IMR-90 (cell line): ENCODE measurements around the gene THRB. TPM values are rescaled to one million over a fixed set of nuclear protein-coding genes. Genes with fewer than 3 reads are reported as not detected.

Experiments
- ATAC-seq: fragments of 200-7000 bp; cut with Tn5 transposase; 2 replicates; pipeline ENCODE4 v1.9.1; 2020; ENCODE audit warnings: low read depth, mild to moderate bottlenecking, moderate library complexity
- BruUV-seq: library from RNA; stranded (reverse); fragments of 400-500 nt; replicated peaks from 2 replicates; lab custom pipeline; 2021; lab: Mats Ljungman, UMichigan
- CTCF ChIA-PET: fragments of 300-600 bp; formaldehyde crosslinking; extraction: SDS; loops from one replicate; lab custom pipeline; 2021; ENCODE audit warnings: antibody characterized with exemption; lab: Yijun Ruan, JAX
- POLR2A ChIA-PET: fragments of 300-600 bp; sonication (Branson Sonifier 250); formaldehyde crosslinking; loops from one replicate; lab custom pipeline; 2022; ENCODE audit warnings: antibody characterized with exemption; ENCODE audit not compliant: unreplicated experiment; lab: Charles Lee
- DNase-seq: peaks from one replicate; pipeline ENCODE4 v3.0.0; 2013
- H2AFZ ChIP-seq: replicated peaks from 2 replicates; pipeline ENCODE3; 2013; ENCODE audit warnings: low read length, mild to moderate bottlenecking; ENCODE audit not compliant: poor library complexity
- H2AK5ac ChIP-seq: 2 replicates; pipeline ENCODE4 v1.6.1; 2013; ENCODE audit warnings: low read depth, low read length, inconsistent platforms
- H2AK9ac ChIP-seq: replicated peaks from 2 replicates; pipeline ENCODE3; 2013; ENCODE audit warnings: mild to moderate bottlenecking, low read depth, low read length, moderate library complexity; ENCODE audit not compliant: poor library complexity
- H2BK120ac ChIP-seq: 2 replicates; pipeline ENCODE4 v1.6.1; 2013; ENCODE audit warnings: low read depth, low read length, inconsistent platforms
- H2BK15ac ChIP-seq: 3 replicates; pipeline ENCODE4 v1.6.1; 2013; ENCODE audit warnings: low read depth, low read length, inconsistent platforms
- H2BK20ac ChIP-seq: 2 replicates; pipeline ENCODE4 v1.6.1; 2013; ENCODE audit warnings: low read depth, mild to moderate bottlenecking, inconsistent platforms, low read length, moderate library complexity
- H2BK5ac ChIP-seq: 2 replicates; pipeline ENCODE4 v1.6.1; 2013; ENCODE audit warnings: mild to moderate bottlenecking, low read depth, low read length, inconsistent platforms; ENCODE audit not compliant: poor library complexity, severe bottlenecking
- H3K14ac ChIP-seq: replicated peaks from 2 replicates; pipeline ENCODE4 v1.6.1; 2013; ENCODE audit warnings: low read depth, low read length, inconsistent platforms
- H3K18ac ChIP-seq: 2 replicates; pipeline ENCODE4 v1.6.1; 2013; ENCODE audit warnings: low read depth, low read length, control low read depth
- H3K23ac ChIP-seq: 2 replicates; pipeline ENCODE4 v1.6.1; 2013; ENCODE audit warnings: low read depth, low read length, inconsistent platforms
- H3K27ac ChIP-seq: 2 replicates; pipeline ENCODE4 v1.5.1; 2013; ENCODE audit warnings: mild to moderate bottlenecking, control low read depth, low read length; ENCODE audit not compliant: insufficient read depth
- H3K27me3 ChIP-seq: 2 replicates; pipeline ENCODE4 v1.6.1; 2013; ENCODE audit warnings: low read length; ENCODE audit not compliant: control insufficient read depth, insufficient read depth
- H3K36me3 ChIP-seq: 2 replicates; pipeline ENCODE4 v1.6.1; 2013; ENCODE audit warnings: low read length, mixed read lengths; ENCODE audit not compliant: control insufficient read depth, insufficient read depth
- H3K4ac ChIP-seq: 2 replicates; pipeline ENCODE4 v1.6.1; 2013; ENCODE audit warnings: low read depth, low read length, inconsistent platforms
- H3K4me1 ChIP-seq: 2 replicates; pipeline ENCODE4 v1.6.1; 2013; ENCODE audit warnings: low read length, mixed read lengths; ENCODE audit not compliant: control insufficient read depth, insufficient read depth
- H3K4me2 ChIP-seq: 2 replicates; pipeline ENCODE4 v1.6.1; 2013; ENCODE audit warnings: low read depth, mild to moderate bottlenecking, control low read depth, low read length, moderate library complexity
- H3K4me3 ChIP-seq: 2 replicates; pipeline ENCODE4 v1.5.1; 2013; ENCODE audit warnings: low read depth, mild to moderate bottlenecking, control low read depth, low read length, moderate library complexity; ENCODE audit not compliant: insufficient read depth
- H3K56ac ChIP-seq: 2 replicates; pipeline ENCODE4 v1.6.1; 2013; ENCODE audit warnings: low read length, inconsistent platforms; ENCODE audit not compliant: insufficient read depth; ENCODE audit errors: extremely low read depth
- H3K79me1 ChIP-seq, 2 experiments: 2 replicates each; pipeline ENCODE4 v1.6.1; 2013; ENCODE audit warnings: low read length in 2 of 2, inconsistent platforms in 1 of 2, low read depth in 1 of 2
- H3K9ac ChIP-seq: 2 replicates; pipeline ENCODE4 v1.6.1; 2013; ENCODE audit warnings: low read depth, low read length, control low read depth
- H3K9me1 ChIP-seq: 2 replicates; pipeline ENCODE4 v1.6.1; 2013; ENCODE audit warnings: low read length, inconsistent platforms; ENCODE audit not compliant: insufficient read depth
- H3K9me3 ChIP-seq: 2 replicates; pipeline ENCODE4 v1.6.1; 2013; ENCODE audit warnings: low read length; ENCODE audit not compliant: control insufficient read depth, insufficient read depth
- H4K20me1 ChIP-seq: 2 replicates; pipeline ENCODE4 v1.6.1; 2013; ENCODE audit warnings: low read length, inconsistent platforms; ENCODE audit not compliant: insufficient read depth
- H4K5ac ChIP-seq: 2 replicates; pipeline ENCODE4 v1.6.1; 2013; ENCODE audit warnings: mild to moderate bottlenecking, low read depth, low read length, control low read depth
- H4K8ac ChIP-seq, 2 experiments: 2 replicates each; pipeline ENCODE4 v1.6.1; 2013; ENCODE audit warnings: low read depth in 2 of 2, low read length in 2 of 2, control low read depth in 1 of 2, inconsistent platforms in 1 of 2
- H4K91ac ChIP-seq: 2 replicates; pipeline ENCODE4 v1.6.1; 2013; ENCODE audit warnings: low read depth, low read length, inconsistent platforms; ENCODE audit not compliant: insufficient read depth
- BHLHE40 ChIP-seq: fragments of 150-350 bp; IDR thresholded peaks from 2 replicates; pipeline ENCODE4 v1.6.1; 2016; ENCODE audit warnings: mild to moderate bottlenecking, low read depth, low read length
- CEBPB ChIP-seq: IDR thresholded peaks from 2 replicates; pipeline ENCODE4 v1.6.1; 2012; ENCODE audit warnings: low read depth, low read length, improper control_type of control experiment
- CHD1 ChIP-seq: IDR thresholded peaks from 2 replicates; pipeline ENCODE4 v1.6.1; 2012; ENCODE audit warnings: low read depth, low read length, improper control_type of control experiment
- FOS ChIP-seq: fragments of 150-350 bp; IDR thresholded peaks from 2 replicates; pipeline ENCODE4 v1.6.1; 2016; ENCODE audit warnings: low read depth, low read length
- MAFK ChIP-seq: IDR thresholded peaks from 2 replicates; pipeline ENCODE4 v1.6.1; 2012; ENCODE audit warnings: low read depth, low read length, improper control_type of control experiment
- MAZ ChIP-seq: IDR thresholded peaks from 2 replicates; pipeline ENCODE4 v1.6.1; 2012; ENCODE audit warnings: low read depth, mild to moderate bottlenecking, low read length, improper control_type of control experiment, moderate library complexity, borderline replicate concordance
- MXI1 ChIP-seq: IDR thresholded peaks from 2 replicates; pipeline ENCODE4 v1.6.1; 2012; ENCODE audit warnings: low read depth, mild to moderate bottlenecking, low read length, moderate library complexity, borderline replicate concordance
- NFE2L2 ChIP-seq: fragments of 150-350 bp; IDR thresholded peaks from 2 replicates; pipeline ENCODE4 v1.6.1; 2016; ENCODE audit warnings: low read depth, mild to moderate bottlenecking, low read length
- POLR2A ChIP-seq: IDR thresholded peaks from 2 replicates; pipeline ENCODE4 v1.6.1; 2012; ENCODE audit warnings: mild to moderate bottlenecking, low read depth, low read length
- RAD21 ChIP-seq: IDR thresholded peaks from 2 replicates; pipeline ENCODE4 v1.6.1; 2012; ENCODE audit warnings: low read length, improper control_type of control experiment
- RCOR1 ChIP-seq: IDR thresholded peaks from 2 replicates; pipeline ENCODE4 v1.6.1; 2012; ENCODE audit warnings: mild to moderate bottlenecking, low read length, improper control_type of control experiment; ENCODE audit not compliant: insufficient replicate concordance
- RFX5 ChIP-seq: IDR thresholded peaks from 2 replicates; pipeline ENCODE4 v1.8.0; 2012; ENCODE audit warnings: low read depth, mild to moderate bottlenecking, low read length, moderate library complexity
- SMC3 ChIP-seq: fragments of 150-350 bp; IDR thresholded peaks from 2 replicates; pipeline ENCODE4 v1.6.1; 2016; ENCODE audit warnings: low read depth, mild to moderate bottlenecking, antibody characterized with exemption, low read length, moderate library complexity
- WGBS, 2 experiments: methylation state at CpG; one replicate each; pipeline versions ENCODE4 v1.1.5 to v1.1.7; 2013; ENCODE audit warnings: missing lambda C conversion rate in 2 of 2; ENCODE audit not compliant: insufficient read length in 1 of 2; ENCODE audit errors: extremely low coverage in 2 of 2; 5-methylcytosine and 5-hydroxymethylcytosine counted together
- dilution Hi-C: fragments of 300-500 bp; cut with HindIII; formaldehyde crosslinking; loops from one replicate; pipeline ENCODE4 v1.14.3; 2018; ENCODE audit warnings: low sequenced_read_pairs; ENCODE audit not compliant: unreplicated experiment
- in situ Hi-C: fragments of 300-500 bp; cut with MboI; formaldehyde crosslinking; loops from 3 replicates; pipeline ENCODE4 v1.14.3; 2019; ENCODE audit warnings: low sequenced_read_pairs, inconsistent platforms, mixed read lengths
- intact Hi-C: fragments of 100-400 bp; cut with micrococcal nuclease; formaldehyde crosslinking; loops from 2 replicates; pipeline ENCODE4 v1.10.0; 2022
- polyA plus RNA-seq, 3 experiments: library from polyadenylated mRNA; depleted of rRNA; stranded (reverse); fragments of >200 nt; gene quantifications; 2 replicates each; pipeline ENCODE4 v1.2.3, GENCODE V29; 2012; ENCODE audit warnings: low replicate concordance in 1 of 3
- total RNA-seq: library from RNA; depleted of rRNA; stranded (reverse); fragments of >200 nt; gene quantifications from 2 replicates; pipeline ENCODE4 v1.2.3, GENCODE V29; 2012
- TF ChIP-seq, protein P1 (sequence below): conservative IDR thresholded peaks from 2 replicates; pipeline ENCODE4 v1.5.1; 2012; ENCODE audit warnings: mild to moderate bottlenecking, low read depth, low read length, improper control_type of control experiment
- TF ChIP-seq, protein P2 (sequence below): fragments of 150-350 bp; IDR thresholded peaks from 2 replicates; pipeline ENCODE4 v1.6.1; 2016; ENCODE audit warnings: low read depth, mild to moderate bottlenecking, low read length, moderate library complexity, borderline replicate concordance
- TF ChIP-seq, protein P3 (sequence below): fragments of 150-350 bp; IDR thresholded peaks from 2 replicates; pipeline ENCODE4 v1.6.1; 2017; ENCODE audit warnings: mild to moderate bottlenecking, antibody characterized with exemption, low read length, low read depth

THRB gene
- total and polyA plus RNA-seq, 2 of the 4 experiments (the other 2 are of a cell fraction): under 0.01 TPM; not detected in 1

DNA sequence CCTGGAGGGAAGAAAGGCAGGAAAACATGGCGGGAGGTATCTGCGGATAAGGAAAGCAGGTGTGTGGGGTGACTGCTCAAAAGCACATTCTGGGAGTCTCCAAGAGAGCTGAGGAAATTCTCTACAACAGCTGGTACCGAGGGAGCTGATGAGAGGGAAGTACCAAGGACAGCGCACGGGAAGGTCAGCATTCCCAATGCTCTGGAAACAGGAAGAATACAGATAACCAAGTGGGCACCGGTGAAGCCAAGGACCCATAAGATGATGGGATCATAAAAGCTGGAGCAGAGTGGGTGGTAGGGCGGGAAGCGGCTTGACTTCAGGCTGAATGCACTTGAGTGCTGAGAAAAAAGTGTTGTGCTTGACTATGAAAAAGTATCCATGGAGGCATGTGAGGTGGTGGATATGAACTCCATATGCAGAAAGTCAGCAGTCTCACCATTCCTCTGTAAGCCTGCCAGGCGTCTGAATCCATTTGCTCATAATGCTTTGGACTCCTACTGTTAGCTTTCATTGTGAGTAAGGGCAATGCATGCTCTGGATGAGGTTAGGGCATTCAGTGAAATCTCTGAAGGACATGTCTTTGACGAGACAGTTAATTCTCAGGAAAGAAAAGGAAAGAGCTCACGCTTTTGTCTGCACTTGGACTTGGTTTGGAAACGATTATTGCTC lies 334.1 kb downstream of the THRB start:
- in situ Hi-C loops: no loop called here
- intact Hi-C loops: no loop called here
- Histone ChIP-seq H3K18ac (no peak overlapping the region), H3K4ac (no peak overlapping the region), H3K9me3 (no peaks in the 10 kb centered on the region), H3K27me3 (peaks cover 3% of the 10 kb centered on the region), H4K5ac (no peak overlapping the region), H2AFZ (peak overlapping the region; percentile 52), H4K8ac (no peak overlapping the region), H2BK5ac (no peak overlapping the region), H4K91ac (no peak overlapping the region), H2BK15ac (no peak overlapping the region), H4K20me1 (no peaks in the 10 kb centered on the region), H2AK5ac (no peak overlapping the region), H3K27ac (no peak overlapping the region), H2BK120ac (no peak overlapping the region), H2BK20ac (no peak overlapping the region), H3K4me2 (no peak overlapping the region), H3K36me3 (no peaks in the 10 kb centered on the region), H3K79me1 (no peaks in the 10 kb centered on the region), H3K4me3 (no peak overlapping the region), H3K23ac (no peak overlapping the region), H3K14ac (no peak overlapping the region), H2AK9ac (peak overlapping the region; percentile 73), H3K9me1 (no peaks in the 10 kb centered on the region), H3K9ac (no peak overlapping the region), H3K4me1 (peaks cover 3% of the 10 kb centered on the region), H3K56ac (peak overlapping the region; percentile 10; the same call in 1 of the 2 replicates)
- BruUV-seq: no TSS peak
- ChIA-PET POLR2A (no interaction called here), CTCF (no interaction called here)
- ATAC-seq (peak; percentile 69; the same call in 1 of the 2 replicates), DNase-seq (peak; percentile 29)
- dilution Hi-C loops: no loop called here
- WGBS, 2 experiments: 54% methylated on average over 5 of the region's 12 CpGs; no CpG with 5 or more reads in 1 of the 2 experiments
- no peak for TF ChIP-seq RCOR1
- no peak for TF ChIP-seq SMC3
- no peak for TF ChIP-seq RFX5
- TF ChIP-seq RAD21: no peak
- TF ChIP-seq MAFK: no peak
- no peak for TF ChIP-seq CHD1
- TF ChIP-seq, protein P1, sequence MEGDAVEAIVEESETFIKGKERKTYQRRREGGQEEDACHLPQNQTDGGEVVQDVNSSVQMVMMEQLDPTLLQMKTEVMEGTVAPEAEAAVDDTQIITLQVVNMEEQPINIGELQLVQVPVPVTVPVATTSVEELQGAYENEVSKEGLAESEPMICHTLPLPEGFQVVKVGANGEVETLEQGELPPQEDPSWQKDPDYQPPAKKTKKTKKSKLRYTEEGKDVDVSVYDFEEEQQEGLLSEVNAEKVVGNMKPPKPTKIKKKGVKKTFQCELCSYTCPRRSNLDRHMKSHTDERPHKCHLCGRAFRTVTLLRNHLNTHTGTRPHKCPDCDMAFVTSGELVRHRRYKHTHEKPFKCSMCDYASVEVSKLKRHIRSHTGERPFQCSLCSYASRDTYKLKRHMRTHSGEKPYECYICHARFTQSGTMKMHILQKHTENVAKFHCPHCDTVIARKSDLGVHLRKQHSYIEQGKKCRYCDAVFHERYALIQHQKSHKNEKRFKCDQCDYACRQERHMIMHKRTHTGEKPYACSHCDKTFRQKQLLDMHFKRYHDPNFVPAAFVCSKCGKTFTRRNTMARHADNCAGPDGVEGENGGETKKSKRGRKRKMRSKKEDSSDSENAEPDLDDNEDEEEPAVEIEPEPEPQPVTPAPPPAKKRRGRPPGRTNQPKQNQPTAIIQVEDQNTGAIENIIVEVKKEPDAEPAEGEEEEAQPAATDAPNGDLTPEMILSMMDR: no peak
- TF ChIP-seq, protein P2, sequence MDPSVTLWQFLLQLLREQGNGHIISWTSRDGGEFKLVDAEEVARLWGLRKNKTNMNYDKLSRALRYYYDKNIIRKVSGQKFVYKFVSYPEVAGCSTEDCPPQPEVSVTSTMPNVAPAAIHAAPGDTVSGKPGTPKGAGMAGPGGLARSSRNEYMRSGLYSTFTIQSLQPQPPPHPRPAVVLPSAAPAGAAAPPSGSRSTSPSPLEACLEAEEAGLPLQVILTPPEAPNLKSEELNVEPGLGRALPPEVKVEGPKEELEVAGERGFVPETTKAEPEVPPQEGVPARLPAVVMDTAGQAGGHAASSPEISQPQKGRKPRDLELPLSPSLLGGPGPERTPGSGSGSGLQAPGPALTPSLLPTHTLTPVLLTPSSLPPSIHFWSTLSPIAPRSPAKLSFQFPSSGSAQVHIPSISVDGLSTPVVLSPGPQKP: no peak
- TF ChIP-seq MXI1: no peak
- TF ChIP-seq POLR2A: no peak
- no peak for TF ChIP-seq NFE2L2
- TF ChIP-seq FOS: no peak
- no peak for TF ChIP-seq BHLHE40
- TF ChIP-seq, protein P3, sequence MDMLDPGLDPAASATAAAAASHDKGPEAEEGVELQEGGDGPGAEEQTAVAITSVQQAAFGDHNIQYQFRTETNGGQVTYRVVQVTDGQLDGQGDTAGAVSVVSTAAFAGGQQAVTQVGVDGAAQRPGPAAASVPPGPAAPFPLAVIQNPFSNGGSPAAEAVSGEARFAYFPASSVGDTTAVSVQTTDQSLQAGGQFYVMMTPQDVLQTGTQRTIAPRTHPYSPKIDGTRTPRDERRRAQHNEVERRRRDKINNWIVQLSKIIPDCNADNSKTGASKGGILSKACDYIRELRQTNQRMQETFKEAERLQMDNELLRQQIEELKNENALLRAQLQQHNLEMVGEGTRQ: no peak
- no peak for TF ChIP-seq CEBPB
- no peak for TF ChIP-seq MAZ
